PC-9 (cell line): ENCODE data around the gene TMEM258.

Experiments used
- CTCF ChIP-seq: fragments of 200-600 bp; sonication (generic); conservative IDR thresholded peaks from 2 replicates; pipeline ENCODE4 v1.6.1; 2017; ENCODE audit warnings: mixed run types, antibody characterized with exemption, mild to moderate bottlenecking, moderate library complexity
- EZH2 ChIP-seq: fragments of 200-600 bp; sonication (generic); IDR thresholded peaks from 2 replicates; pipeline ENCODE4 v1.8.0; 2017; ENCODE audit warnings: antibody characterized with exemption, low read depth

- TF ChIP-seq CTCF = no peak
- no peak for TF ChIP-seq EZH2
Observed at GRCh38 chr11:61766353-61766841, 26.0 kb downstream of the TMEM258 start.
